Fibroblast of pulmonary artery (primary cell): ENCODE data around the gene SEPTIN12.

Experiments used
- DNase-seq: peaks from one replicate; pipeline ENCODE4 v3.0.0-alpha.2; 2010; ENCODE audit warnings: low read depth
- H3K4me3 ChIP-seq: replicated peaks from 2 replicates; pipeline ENCODE4 v1.5.1; 2011; ENCODE audit warnings: low read depth, mild to moderate bottlenecking, control low read depth, low read length, moderate library complexity
- TF ChIP-seq, protein P1 (sequence below): IDR thresholded peaks from 2 replicates; pipeline ENCODE4 v1.5.1; 2011; ENCODE audit warnings: mild to moderate bottlenecking, control low read depth, low read length, inconsistent platforms; ENCODE audit errors: missing control alignments

The SEPTIN12 gene

DNA sequence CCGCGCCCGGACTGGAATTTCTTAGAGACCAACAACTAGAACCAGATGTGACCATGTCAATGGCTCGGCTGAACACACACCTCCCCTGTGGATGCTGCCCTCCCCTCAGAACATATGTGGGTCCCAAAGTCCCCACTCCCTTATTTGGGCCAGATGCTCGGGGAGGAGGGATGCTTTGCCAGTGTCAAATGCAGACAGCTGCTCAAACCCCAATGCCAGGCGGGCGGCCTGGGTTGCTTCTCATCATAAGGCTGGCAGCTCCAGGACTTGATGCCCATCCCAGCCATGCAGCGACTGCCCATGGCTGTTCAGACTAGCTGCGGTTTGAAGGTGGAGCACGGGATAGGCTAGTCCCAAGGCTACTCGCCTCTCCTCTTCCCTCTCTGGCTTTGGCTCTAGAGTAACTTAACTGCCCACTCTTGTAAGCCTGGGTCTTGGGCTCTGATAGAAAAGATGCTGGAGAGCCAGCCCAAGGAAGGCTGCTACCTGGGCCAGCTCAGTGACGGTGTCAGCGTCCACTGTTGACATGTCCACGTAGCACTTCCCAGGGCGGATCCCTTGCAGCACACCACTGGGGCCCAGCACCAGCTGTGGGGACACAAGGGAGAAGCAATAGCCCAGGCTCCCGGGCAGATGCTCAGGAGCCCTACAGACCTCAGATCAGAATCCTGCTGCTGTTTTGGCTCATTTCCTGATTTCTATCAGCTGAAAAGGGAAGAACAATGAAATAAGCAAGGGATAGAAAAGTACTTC is 25.3 kb upstream of the SEPTIN12 start:
- H3K4me3 ChIP-seq, result no peak overlapping the region
- DNase-seq, result no peak
- TF ChIP-seq, protein P1, sequence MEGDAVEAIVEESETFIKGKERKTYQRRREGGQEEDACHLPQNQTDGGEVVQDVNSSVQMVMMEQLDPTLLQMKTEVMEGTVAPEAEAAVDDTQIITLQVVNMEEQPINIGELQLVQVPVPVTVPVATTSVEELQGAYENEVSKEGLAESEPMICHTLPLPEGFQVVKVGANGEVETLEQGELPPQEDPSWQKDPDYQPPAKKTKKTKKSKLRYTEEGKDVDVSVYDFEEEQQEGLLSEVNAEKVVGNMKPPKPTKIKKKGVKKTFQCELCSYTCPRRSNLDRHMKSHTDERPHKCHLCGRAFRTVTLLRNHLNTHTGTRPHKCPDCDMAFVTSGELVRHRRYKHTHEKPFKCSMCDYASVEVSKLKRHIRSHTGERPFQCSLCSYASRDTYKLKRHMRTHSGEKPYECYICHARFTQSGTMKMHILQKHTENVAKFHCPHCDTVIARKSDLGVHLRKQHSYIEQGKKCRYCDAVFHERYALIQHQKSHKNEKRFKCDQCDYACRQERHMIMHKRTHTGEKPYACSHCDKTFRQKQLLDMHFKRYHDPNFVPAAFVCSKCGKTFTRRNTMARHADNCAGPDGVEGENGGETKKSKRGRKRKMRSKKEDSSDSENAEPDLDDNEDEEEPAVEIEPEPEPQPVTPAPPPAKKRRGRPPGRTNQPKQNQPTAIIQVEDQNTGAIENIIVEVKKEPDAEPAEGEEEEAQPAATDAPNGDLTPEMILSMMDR, result no peak

GRCh38 chr16:4811773-4812172 is 23.6 kb upstream of the SEPTIN12 start:
- DNase-seq, result no peak
- TF ChIP-seq, protein P1, result no peak
- H3K4me3 ChIP-seq, result no peak overlapping the region

DNA sequence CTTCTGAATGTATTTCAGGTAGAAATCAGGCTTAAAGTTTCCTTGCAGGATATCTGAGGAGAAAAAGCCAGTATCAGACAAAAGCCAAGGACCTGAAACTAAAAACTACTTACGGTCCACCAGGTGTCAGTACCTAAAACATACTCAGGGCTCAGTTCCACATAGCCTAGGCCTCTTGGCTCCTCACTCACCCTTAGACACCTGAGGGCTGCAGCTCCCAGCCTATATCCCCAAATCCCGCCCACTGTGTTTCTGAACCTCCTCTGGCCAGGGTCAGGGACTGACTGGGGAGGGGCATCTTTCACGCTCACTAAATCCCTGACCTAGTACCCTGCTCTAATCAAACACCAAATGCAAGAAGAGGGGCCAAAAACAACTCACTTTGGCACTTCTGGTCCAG is 23.1 kb upstream of the SEPTIN12 start:
- TF ChIP-seq, protein P1, result no peak
- no peak overlapping the region for H3K4me3 ChIP-seq
- no peak for DNase-seq

DNA sequence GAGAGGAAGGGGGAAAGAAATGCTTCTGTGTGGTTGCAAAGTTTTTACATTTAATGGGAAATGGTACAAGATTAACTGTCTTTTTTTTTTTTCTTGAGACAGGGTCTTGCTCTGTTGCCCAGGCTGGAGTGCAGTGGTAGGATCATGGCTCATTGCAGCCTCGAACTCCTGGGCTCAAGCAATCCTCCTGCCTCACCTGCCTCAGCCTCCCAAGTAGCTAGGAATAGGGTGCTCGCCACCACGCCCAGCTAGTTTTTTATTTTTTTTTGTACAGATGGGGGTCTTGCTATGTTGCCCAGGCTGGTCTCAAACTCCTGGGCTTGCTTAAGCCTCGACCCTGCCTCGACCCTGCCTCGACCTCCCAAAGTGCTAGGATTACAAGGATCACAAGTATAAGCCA is 18.1 kb upstream of the SEPTIN12 start:
- DNase-seq, result no peak
- TF ChIP-seq, protein P1, result no peak

DNA sequence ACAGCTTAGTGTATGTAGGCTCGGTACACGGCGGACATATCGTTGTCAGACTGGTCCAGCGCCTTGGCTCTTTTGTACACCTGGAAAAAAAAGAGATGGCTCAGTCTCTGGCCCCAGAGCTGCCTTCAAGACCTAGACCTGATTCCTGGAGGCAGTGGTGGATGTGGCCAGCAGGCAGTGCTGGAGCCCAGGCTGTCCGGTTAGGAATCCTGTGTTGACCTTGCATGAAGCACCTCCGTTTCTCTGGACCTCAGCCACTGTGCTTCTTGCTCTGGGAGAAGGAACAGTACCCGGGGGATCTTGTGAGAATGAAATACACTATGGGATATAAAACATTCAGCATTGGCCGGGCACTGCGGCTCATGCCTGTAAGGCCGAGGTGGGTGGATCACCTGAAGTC is 17.1 kb upstream of the SEPTIN12 start:
- no peak overlapping the region for H3K4me3 ChIP-seq
- TF ChIP-seq, protein P1, result no peak
- DNase-seq, result peak; percentile 11

More for the DNA sequence above, 18.1 kb upstream of the SEPTIN12 start:
- H3K4me3 ChIP-seq, result no peak overlapping the region

- H3K4me3 ChIP-seq, result no peak overlapping the region
- TF ChIP-seq, protein P1, result no peak
- no peak for DNase-seq
These were observed 16.0 kb upstream of the SEPTIN12 start for GRCh38 chr16:4803898-4804762.
